Panc1 (cell line): Measurements from ENCODE around the gene XPNPEP3. TPM values are rescaled to one million over a fixed set of nuclear protein-coding genes. Genes with fewer than 3 reads are reported as not detected.

Source experiments
- ATAC-seq: fragments of 200-7000 bp; cut with Tn5 transposase; 2 replicates; pipeline ENCODE4 v1.9.1; 2020; ENCODE audit warnings: mild to moderate bottlenecking, moderate library complexity
- BruUV-seq: library from RNA; stranded (reverse); fragments of 400-500 nt; replicated peaks from 2 replicates; lab custom pipeline; 2021; lab: Mats Ljungman, UMichigan
- CTCF ChIA-PET: fragments of 300-600 bp; sonication (Branson Sonifier 250); formaldehyde crosslinking; loops from one replicate; lab custom pipeline; 2022; ENCODE audit warnings: antibody characterized with exemption; lab: Charles Lee
- POLR2A ChIA-PET: fragments of 300-600 bp; sonication (Branson Sonifier 250); formaldehyde crosslinking; loops from one replicate; lab custom pipeline; 2022; ENCODE audit warnings: antibody characterized with exemption; lab: Charles Lee
- DNase-seq: peaks from one replicate; pipeline ENCODE4 v3.0.0-alpha.2; 2010; ENCODE audit warnings: low read depth, low spot score
- H3K27ac ChIP-seq: 2 replicates; pipeline ENCODE4 v1.5.1; 2011; ENCODE audit warnings: mild to moderate bottlenecking, low read length, inconsistent platforms
- H3K27me3 ChIP-seq: fragments of 200-500 bp; sonication (Bioruptor generic); 2 replicates; pipeline ENCODE4 v1.6.0; 2014; ENCODE audit warnings: low read length, inconsistent platforms; ENCODE audit not compliant: control insufficient read depth, insufficient read depth
- H3K36me3 ChIP-seq: fragments of 200-500 bp; sonication (Bioruptor generic); 2 replicates; pipeline ENCODE4 v1.5.1; 2014; ENCODE audit warnings: inconsistent platforms, mild to moderate bottlenecking, low read length, moderate library complexity; ENCODE audit not compliant: control insufficient read depth, insufficient read depth
- H3K4me1 ChIP-seq: 2 replicates; pipeline ENCODE4 v1.5.1; 2011; ENCODE audit warnings: inconsistent platforms, mild to moderate bottlenecking, low read length, moderate library complexity; ENCODE audit not compliant: control insufficient read depth, insufficient read depth
- H3K4me3 ChIP-seq, 2 experiments: 2 replicates each; pipeline ENCODE4 v1.5.1; 2011 to 2012; ENCODE audit warnings: low read depth in 2 of 2, low read length in 2 of 2, mild to moderate bottlenecking in 2 of 2, inconsistent platforms in 1 of 2, moderate library complexity in 1 of 2
- H3K9me3 ChIP-seq: fragments of 200-500 bp; sonication (Bioruptor generic); 2 replicates; pipeline ENCODE4 v1.5.1; 2014; ENCODE audit warnings: low read depth, mild to moderate bottlenecking, inconsistent platforms, low read length, moderate library complexity; ENCODE audit not compliant: control insufficient read depth, insufficient read depth
- POLR2AphosphoS5 ChIP-seq: IDR thresholded peaks from 2 replicates; pipeline ENCODE4 v1.6.1; 2012; ENCODE audit warnings: mild to moderate bottlenecking, low read depth, low read length, moderate library complexity
- SIN3A ChIP-seq: IDR thresholded peaks from 2 replicates; pipeline ENCODE4 v1.6.1; 2012; ENCODE audit warnings: low read depth, mild to moderate bottlenecking, low read length, moderate library complexity, borderline replicate concordance; ENCODE audit not compliant: insufficient read depth
- TCF7L2 ChIP-seq: IDR thresholded peaks from 2 replicates; pipeline ENCODE4 v1.6.1; 2011; ENCODE audit warnings: mild to moderate bottlenecking, low read depth, low read length, inconsistent platforms
- in situ Hi-C: cut with HindIII; loops from 2 replicates; pipeline ENCODE4 v1.10.0; 2016; ENCODE audit warnings: low sequenced_read_pairs, low pct_unique_long_range_greater_than_20kb
- intact Hi-C: fragments of 100-400 bp; cut with micrococcal nuclease; formaldehyde crosslinking; loops from one replicate; pipeline ENCODE4 v1.10.0; 2022; ENCODE audit not compliant: unreplicated experiment
- total RNA-seq: library from RNA; stranded (reverse); gene quantifications from one replicate; pipeline ENCODE4 v1.2.1, GENCODE V29; 2021; ENCODE audit not compliant: unreplicated experiment
- TF ChIP-seq, protein P1 (sequence below): fragments of 450-650 bp; IDR thresholded peaks from 2 replicates; pipeline ENCODE4 v1.5.1; 2017; ENCODE audit warnings: mild to moderate bottlenecking
- TF ChIP-seq, protein P2 (sequence below), 2 experiments: IDR thresholded peaks; 2 replicates each; pipeline ENCODE4 v1.6.1; 2011 to 2012; ENCODE audit warnings: low read depth in 2 of 2, control low read depth in 1 of 2, low read length in 1 of 2, mild to moderate bottlenecking in 1 of 2, moderate library complexity in 1 of 2; ENCODE audit not compliant: insufficient read depth in 1 of 2

The XPNPEP3 gene
- total RNA-seq, 1 experiment from 2014 or later, result 21.0 TPM

DNA sequence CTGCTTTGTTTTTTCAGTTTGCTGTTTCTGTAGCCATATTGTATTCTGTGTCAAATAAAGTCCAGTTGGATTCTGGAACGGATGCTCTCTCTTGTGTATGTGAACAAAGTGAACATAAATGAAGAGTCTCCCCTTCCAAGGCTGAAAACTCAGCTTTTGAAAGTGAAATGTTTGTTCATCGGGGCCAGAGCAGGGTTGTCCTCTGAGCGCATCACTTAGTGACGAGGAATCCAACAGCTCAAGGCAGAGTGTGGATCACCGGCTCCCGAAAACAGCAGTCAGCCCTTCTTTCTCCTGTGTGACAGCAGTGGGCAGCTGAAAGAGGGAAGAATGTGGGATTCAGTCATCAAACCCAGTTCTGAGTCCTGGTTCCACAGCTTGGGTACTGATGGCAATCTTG is 115.6 kb downstream of the XPNPEP3 start:
- DNase-seq (no peak), ATAC-seq (no peak)
- intact Hi-C loops (no loop called here), in situ Hi-C loops (no loop called here)
- Histone ChIP-seq H3K4me1 (no peaks in the 10 kb centered on the region), H3K27me3 (no peaks in the 10 kb centered on the region), H3K36me3 (peaks cover 2% of the 10 kb centered on the region; the same call in 1 of the 2 replicates), H3K9me3 (no peaks in the 10 kb centered on the region), H3K27ac (no peak overlapping the region), H3K4me3 (no peak overlapping the region)
- no TSS peak for BruUV-seq
- ChIA-PET POLR2A (interaction anchor here (0.7 kb wide), 1 partner anchor 106 kb away, joined by 3 read pairs; no protein-coding TSS in a partner anchor), CTCF (interaction anchor here (0.5 to 0.6 kb wide), 2 partner anchors 15 to 1728 kb away, joined by 5 to 11 read pairs; partner anchors contain the start of gene PDGFB)
- TF ChIP-seq, protein P1, sequence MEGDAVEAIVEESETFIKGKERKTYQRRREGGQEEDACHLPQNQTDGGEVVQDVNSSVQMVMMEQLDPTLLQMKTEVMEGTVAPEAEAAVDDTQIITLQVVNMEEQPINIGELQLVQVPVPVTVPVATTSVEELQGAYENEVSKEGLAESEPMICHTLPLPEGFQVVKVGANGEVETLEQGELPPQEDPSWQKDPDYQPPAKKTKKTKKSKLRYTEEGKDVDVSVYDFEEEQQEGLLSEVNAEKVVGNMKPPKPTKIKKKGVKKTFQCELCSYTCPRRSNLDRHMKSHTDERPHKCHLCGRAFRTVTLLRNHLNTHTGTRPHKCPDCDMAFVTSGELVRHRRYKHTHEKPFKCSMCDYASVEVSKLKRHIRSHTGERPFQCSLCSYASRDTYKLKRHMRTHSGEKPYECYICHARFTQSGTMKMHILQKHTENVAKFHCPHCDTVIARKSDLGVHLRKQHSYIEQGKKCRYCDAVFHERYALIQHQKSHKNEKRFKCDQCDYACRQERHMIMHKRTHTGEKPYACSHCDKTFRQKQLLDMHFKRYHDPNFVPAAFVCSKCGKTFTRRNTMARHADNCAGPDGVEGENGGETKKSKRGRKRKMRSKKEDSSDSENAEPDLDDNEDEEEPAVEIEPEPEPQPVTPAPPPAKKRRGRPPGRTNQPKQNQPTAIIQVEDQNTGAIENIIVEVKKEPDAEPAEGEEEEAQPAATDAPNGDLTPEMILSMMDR, result no peak
- TF ChIP-seq POLR2AphosphoS5, result no peak
- TF ChIP-seq, protein P2, sequence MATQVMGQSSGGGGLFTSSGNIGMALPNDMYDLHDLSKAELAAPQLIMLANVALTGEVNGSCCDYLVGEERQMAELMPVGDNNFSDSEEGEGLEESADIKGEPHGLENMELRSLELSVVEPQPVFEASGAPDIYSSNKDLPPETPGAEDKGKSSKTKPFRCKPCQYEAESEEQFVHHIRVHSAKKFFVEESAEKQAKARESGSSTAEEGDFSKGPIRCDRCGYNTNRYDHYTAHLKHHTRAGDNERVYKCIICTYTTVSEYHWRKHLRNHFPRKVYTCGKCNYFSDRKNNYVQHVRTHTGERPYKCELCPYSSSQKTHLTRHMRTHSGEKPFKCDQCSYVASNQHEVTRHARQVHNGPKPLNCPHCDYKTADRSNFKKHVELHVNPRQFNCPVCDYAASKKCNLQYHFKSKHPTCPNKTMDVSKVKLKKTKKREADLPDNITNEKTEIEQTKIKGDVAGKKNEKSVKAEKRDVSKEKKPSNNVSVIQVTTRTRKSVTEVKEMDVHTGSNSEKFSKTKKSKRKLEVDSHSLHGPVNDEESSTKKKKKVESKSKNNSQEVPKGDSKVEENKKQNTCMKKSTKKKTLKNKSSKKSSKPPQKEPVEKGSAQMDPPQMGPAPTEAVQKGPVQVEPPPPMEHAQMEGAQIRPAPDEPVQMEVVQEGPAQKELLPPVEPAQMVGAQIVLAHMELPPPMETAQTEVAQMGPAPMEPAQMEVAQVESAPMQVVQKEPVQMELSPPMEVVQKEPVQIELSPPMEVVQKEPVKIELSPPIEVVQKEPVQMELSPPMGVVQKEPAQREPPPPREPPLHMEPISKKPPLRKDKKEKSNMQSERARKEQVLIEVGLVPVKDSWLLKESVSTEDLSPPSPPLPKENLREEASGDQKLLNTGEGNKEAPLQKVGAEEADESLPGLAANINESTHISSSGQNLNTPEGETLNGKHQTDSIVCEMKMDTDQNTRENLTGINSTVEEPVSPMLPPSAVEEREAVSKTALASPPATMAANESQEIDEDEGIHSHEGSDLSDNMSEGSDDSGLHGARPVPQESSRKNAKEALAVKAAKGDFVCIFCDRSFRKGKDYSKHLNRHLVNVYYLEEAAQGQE (IDR thresholded peaks at IDR 0.05; ENCODE audit: insufficient read depth in 1 of 2, low read depth in 2 of 2, low read length in 1 of 2), result no peak
- no peak for TF ChIP-seq TCF7L2
- no peak for TF ChIP-seq SIN3A

DNA sequence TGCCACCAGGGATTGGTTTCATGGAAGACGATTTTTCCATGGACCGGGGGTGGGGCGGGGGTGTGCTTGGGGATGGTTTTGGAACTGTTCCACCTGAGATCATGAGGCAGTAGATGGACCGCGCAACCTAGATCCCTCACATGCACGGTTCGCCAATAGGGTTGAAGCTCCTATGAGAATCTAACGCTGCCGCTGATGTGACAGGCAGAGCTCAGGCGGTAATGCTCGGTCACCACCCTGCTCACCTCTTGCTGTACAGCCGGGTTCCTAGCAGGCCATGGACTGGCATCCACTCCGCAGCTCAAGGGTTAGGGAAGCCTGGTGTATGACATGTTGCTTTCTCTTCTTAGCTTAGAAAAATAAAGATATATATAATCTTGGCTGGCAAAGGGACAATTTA is 116.2 kb downstream of the XPNPEP3 start:
- intact Hi-C loops, result no loop called here
- TF ChIP-seq POLR2AphosphoS5, result no peak
- TF ChIP-seq, protein P2 (IDR thresholded peaks at IDR 0.05; ENCODE audit: insufficient read depth in 1 of 2, low read depth in 2 of 2, low read length in 1 of 2), result no peak
- TF ChIP-seq, protein P1, result no peak
- no peak for TF ChIP-seq TCF7L2
- no peak for TF ChIP-seq SIN3A
- Histone ChIP-seq H3K27ac (no peak overlapping the region), H3K27me3 (no peaks in the 10 kb centered on the region), H3K9me3 (no peaks in the 10 kb centered on the region), H3K36me3 (peaks cover 2% of the 10 kb centered on the region; the same call in 1 of the 2 replicates), H3K4me3 (no peak overlapping the region), H3K4me1 (no peaks in the 10 kb centered on the region)
- DNase-seq (no peak), ATAC-seq (no peak)
- no TSS peak for BruUV-seq
- in situ Hi-C loops, result no loop called here
- ChIA-PET POLR2A (interaction anchor here (0.7 kb wide), 1 partner anchor 106 kb away, joined by 3 read pairs; no protein-coding TSS in a partner anchor), CTCF (interaction anchor here (0.6 kb wide), 1 partner anchor 1728 kb away, joined by 11 read pairs; the partner anchor contains the start of gene PDGFB)
